HepG2 (cell line): Measurements from ENCODE around the gene MB. TPM values are rescaled to one million over a fixed set of nuclear protein-coding genes. Genes with fewer than 3 reads are reported as not detected.

Experiments used
- ATAC-seq: fragments of 200-7000 bp; cut with Tn5 transposase; 3 replicates; pipeline ENCODE4 v1.9.1; 2020; ENCODE audit warnings: mild to moderate bottlenecking, moderate library complexity
- BruUV-seq: library from RNA; stranded (reverse); fragments of 400-500 nt; replicated peaks from 2 replicates; lab custom pipeline; 2021; lab: Mats Ljungman, UMichigan
- CTCF ChIA-PET: fragments of 300-600 bp; formaldehyde crosslinking; extraction: SDS; loops from one replicate; lab custom pipeline; 2021; ENCODE audit warnings: low total read pairs, inconsistent platforms, low intra/inter-chr PET ratio; lab: Yijun Ruan, JAX
- POLR2A ChIA-PET: fragments of 350-600 bp; sonication (Branson Sonifier 250); formaldehyde crosslinking; loops from one replicate; lab custom pipeline; 2020; ENCODE audit warnings: antibody characterized with exemption, inconsistent platforms; lab: Yijun Ruan, JAX
- DNase-seq: peaks from one replicate; pipeline ENCODE4 v3.0.0-alpha.2; 2015; ENCODE audit warnings: low spot score
- FAIRE-seq: peaks from 3 replicates; lab custom pipeline; 2011; peaks lifted over from hg19 to GRCh38; lab: Jason Lieb, UNC
- H2AFZ ChIP-seq: one replicate; pipeline ENCODE4 v1.6.1; 2011; ENCODE audit warnings: low read length, inconsistent platforms
- H3K27ac ChIP-seq: fragments of 300-600 bp; 3 replicates; pipeline ENCODE4 v1.8.0; 2011; ENCODE audit warnings: mixed run types, mild to moderate bottlenecking, mixed read lengths, low read length, inconsistent platforms; ENCODE audit not compliant: insufficient read depth; ENCODE audit errors: extremely low read length
- H3K27me3 ChIP-seq, 2 experiments: fragments of 200-600 bp in 1 of 2; 2 replicates in 1 of 2; 3 replicates in 1 of 2; pipeline versions ENCODE4 v1.6.0 to v1.8.0; 2011; ENCODE audit warnings: low read length in 2 of 2, mild to moderate bottlenecking in 2 of 2, moderate library complexity in 2 of 2, inconsistent platforms in 1 of 2; ENCODE audit not compliant: insufficient read depth in 2 of 2, control insufficient read depth in 1 of 2
- H3K36me3 ChIP-seq, 2 experiments: fragments of 200-600 bp in 1 of 2; replicated peaks in 1 of 2; 2 replicates in 1 of 2; 3 replicates in 1 of 2; pipeline versions ENCODE4 v1.5.1 to v1.8.0; 2011; ENCODE audit warnings: low read length in 2 of 2, inconsistent platforms in 1 of 2; ENCODE audit not compliant: insufficient read depth in 2 of 2, control insufficient read depth in 1 of 2
- H3K4me1 ChIP-seq: 2 replicates; pipeline ENCODE4 v1.5.1; 2012; ENCODE audit warnings: low read length, inconsistent platforms; ENCODE audit not compliant: insufficient read depth
- H3K4me2 ChIP-seq: 2 replicates; pipeline ENCODE4 v1.6.0; 2011; ENCODE audit warnings: low read depth, low read length, inconsistent platforms
- H3K4me3 ChIP-seq, 3 experiments: fragments of 200-600 bp in 1 of 3; sonication (generic), shearing (Covaris generic) in 1 of 3; replicated peaks in 1 of 3; 2 replicates each; pipeline ENCODE4 v1.5.1; 2011 to 2016; ENCODE audit warnings: low read length in 3 of 3, inconsistent platforms in 2 of 3, low read depth in 2 of 3, mild to moderate bottlenecking in 2 of 3, control low read depth in 1 of 3, mixed read lengths in 1 of 3; ENCODE audit not compliant: insufficient read depth in 1 of 3
- H3K79me2 ChIP-seq: one replicate; pipeline ENCODE4 v1.6.1; 2011; ENCODE audit warnings: low read length, inconsistent platforms; ENCODE audit not compliant: insufficient read depth
- H3K9ac ChIP-seq: 2 replicates; pipeline ENCODE4 v1.6.0; 2011; ENCODE audit warnings: mild to moderate bottlenecking, low read depth, low read length, inconsistent platforms; ENCODE audit not compliant: insufficient read depth
- H3K9me3 ChIP-seq: 2 replicates; pipeline ENCODE4 v1.5.1; 2012; ENCODE audit warnings: mild to moderate bottlenecking, low read length
- H4K20me1 ChIP-seq: 2 replicates; pipeline ENCODE4 v1.6.0; 2011; ENCODE audit warnings: inconsistent platforms, mild to moderate bottlenecking, low read length, moderate library complexity; ENCODE audit not compliant: insufficient read depth
- BCL6 ChIP-seq: IDR thresholded peaks from 2 replicates; pipeline ENCODE4 v1.6.1; 2016; ENCODE audit warnings: missing genetic modification reagents, missing compliant biosample characterization
- BORCS8-MEF2B ChIP-seq: sonication (generic); formaldehyde crosslinking; IDR thresholded peaks from 2 replicates; pipeline ENCODE4 v1.8.0; 2022; ENCODE audit warnings: mild to moderate bottlenecking, missing genetic modification reagents
- ELK4 ChIP-seq: sonication (generic); formaldehyde crosslinking; IDR thresholded peaks from 2 replicates; pipeline ENCODE4 v1.9.0; 2021; ENCODE audit warnings: missing genetic modification reagents, borderline replicate concordance
- KAT2B ChIP-seq: fragments of 150-350 bp; IDR thresholded peaks from 2 replicates; pipeline ENCODE4 v1.6.1; 2014; ENCODE audit warnings: low read depth, low read length, borderline replicate concordance
- KMT2A ChIP-seq: sonication (generic); formaldehyde crosslinking; IDR thresholded peaks from 2 replicates; pipeline ENCODE4 v1.4.0; 2020; ENCODE audit warnings: missing genetic modification reagents
- NR2F6 ChIP-seq, 2 experiments: IDR thresholded peaks; 2 replicates each; pipeline ENCODE4 v1.6.1; 2016; ENCODE audit warnings: antibody characterized with exemption in 1 of 2, mild to moderate bottlenecking in 1 of 2
- PHF5A ChIP-seq: IDR thresholded peaks from one replicate; pipeline ENCODE4 v1.6.1; 2018; ENCODE audit warnings: low read depth, missing genetic modification reagents; ENCODE audit not compliant: unreplicated experiment
- POLR2G ChIP-seq: fragments of 200-400 bp; formaldehyde crosslinking; IDR thresholded peaks from 2 replicates; pipeline ENCODE4 v1.6.1; 2018; ENCODE audit warnings: mild to moderate bottlenecking, low read depth, low read length, moderate library complexity
- RBM22 ChIP-seq: fragments of 200-400 bp; formaldehyde crosslinking; optimal IDR thresholded peaks from 2 replicates; pipeline ENCODE3; 2017; ENCODE audit warnings: mild to moderate bottlenecking, low read length, moderate library complexity
- SNRNP70 ChIP-seq: fragments of 200-400 bp; formaldehyde crosslinking; IDR thresholded peaks from 2 replicates; pipeline ENCODE4 v1.6.1; 2017; ENCODE audit warnings: mild to moderate bottlenecking, low read depth, low read length, moderate library complexity
- SRSF9 ChIP-seq: fragments of 200-400 bp; formaldehyde crosslinking; IDR thresholded peaks from 2 replicates; pipeline ENCODE4 v1.6.1; 2018; ENCODE audit warnings: borderline replicate concordance, mild to moderate bottlenecking, low read depth, low read length; ENCODE audit not compliant: insufficient read depth, poor library complexity, severe bottlenecking
- ZMYM4 ChIP-seq: sonication (generic); formaldehyde crosslinking; IDR thresholded peaks from 2 replicates; pipeline ENCODE4 v1.8.1; 2023; ENCODE audit warnings: mild to moderate bottlenecking, missing genetic modification reagents
- ZNF251 ChIP-seq: sonication (generic); formaldehyde crosslinking; IDR thresholded peaks from 2 replicates; pipeline ENCODE4 v1.9.0; 2021; ENCODE audit warnings: mild to moderate bottlenecking, missing genetic modification reagents
- ZNF644 ChIP-seq: IDR thresholded peaks from 2 replicates; pipeline ENCODE4 v1.6.1; 2016; ENCODE audit warnings: low read depth
- ZSCAN21 ChIP-seq: sonication (generic); formaldehyde crosslinking; IDR thresholded peaks from 2 replicates; pipeline ENCODE4 v1.8.0; 2022; ENCODE audit warnings: mild to moderate bottlenecking, missing genetic modification reagents, moderate library complexity, borderline replicate concordance
- WGBS: methylation state at CpG from one replicate; pipeline ENCODE4 v1.1.6; 2017; ENCODE audit warnings: low lambda C conversion rate; 5-methylcytosine and 5-hydroxymethylcytosine counted together
- in situ Hi-C: cut with HindIII; loops from 2 replicates; pipeline ENCODE4 v1.10.0; 2017; ENCODE audit warnings: low pct_unique_long_range_greater_than_20kb; ENCODE audit not compliant: extremely low pct_ligation_motif_present
- intact Hi-C: fragments of 100-400 bp; cut with micrococcal nuclease; formaldehyde crosslinking; loops from one replicate; pipeline ENCODE4 v1.10.0; 2022; ENCODE audit not compliant: unreplicated experiment
- polyA plus RNA-seq, 8 experiments: library from polyadenylated mRNA; depleted of rRNA in 3 of 8; stranded (reverse) in 7 of 8; unstranded in 1 of 8; fragments of >200 nt; fragmentation: Illumina TruSeq in 4 of 8; extraction: Trizol in 4 of 8; gene quantifications; 2 replicates each; pipeline versions ENCODE4 v1.2.1 to v1.2.3, GENCODE V29; 2011 to 2016; ENCODE audit warnings: low read depth in 4 of 8, missing spikeins in 1 of 8, mixed read lengths in 1 of 8; ENCODE audit not compliant: insufficient read depth in 1 of 8
- total RNA-seq, 5 experiments: library from RNA; depleted of rRNA; stranded (reverse); fragments of >200 nt; fragmentation: Illumina TruSeq; extraction: Trizol; gene quantifications; 2 replicates each; pipeline ENCODE4 v1.2.3, GENCODE V29; 2016; ENCODE audit warnings: low read depth in 1 of 5

Gene MB
- total and polyA plus RNA-seq, 2 of the 13 experiments (the other 11 are each of a cell fraction or from before 2014, with no cell fraction given) = 0.07 TPM; not detected in 1

GRCh38 chr22:35638001-35638400, 20.9 kb upstream of the MB start:
- H3K4me2 ChIP-seq = no peak overlapping the region
- H3K27me3 ChIP-seq = no peaks in the 10 kb centered on the region; a peak in 1 of 5 replicates
- CTCF ChIA-PET = no interaction called here
- peaks cover 51% of the 10 kb centered on the region for H3K4me1 ChIP-seq
- no peaks in the 10 kb centered on the region for H3K79me2 ChIP-seq
- no peak overlapping the region for H3K4me3 ChIP-seq
- FAIRE-seq (no peak), DNase-seq (no peak), ATAC-seq (no peak)
- intact Hi-C loops = no loop called here
- H3K36me3 ChIP-seq = no peaks in the 10 kb centered on the region
- 37% methylated on average over 5 of the region's 5 CpGs for WGBS
- in situ Hi-C loops = loop anchor here (10.0 kb wide), 2 partner anchors 97 to 197 kb away; no protein-coding TSS in a partner anchor
- no TSS peak for BruUV-seq
- no peak overlapping the region for H3K27ac ChIP-seq
- no peaks in the 10 kb centered on the region for H3K9me3 ChIP-seq
- H2AFZ ChIP-seq = no peak overlapping the region
- H3K9ac ChIP-seq = no peak overlapping the region
- H4K20me1 ChIP-seq = no peaks in the 10 kb centered on the region
- POLR2A ChIA-PET = no interaction called here
- TF ChIP-seq SNRNP70 (no peak), PHF5A (CRISPR knock-in tag) (no peak), ZNF644 (CRISPR knock-in tag) (no peak), SRSF9 (no peak), ZNF251 (CRISPR knock-in tag) (no peak), POLR2G (no peak), KMT2A (CRISPR knock-in tag) (no peak), ZSCAN21 (CRISPR knock-in tag) (no peak), KAT2B (no peak), RBM22 (no peak), NR2F6 (IDR thresholded peaks at IDR 0.05) (no peak), NR2F6 (CRISPR knock-in tag; IDR thresholded peaks at IDR 0.05) (no peak), ZMYM4 (CRISPR knock-in tag) (no peak), BORCS8-MEF2B (no peak), ELK4 (no peak), BCL6 (CRISPR knock-in tag) (no peak)
